Gastroesophageal sphincter (tissue), 3 donors: Measurements from ENCODE around the gene ZSWIM6.

Experiments used
- POLR2AphosphoS5 ChIP-seq: sonication (generic); formaldehyde crosslinking; IDR thresholded peaks from one replicate; pipeline ENCODE4 v1.6.1; 2017; ENCODE audit warnings: antibody characterized with exemption
- TF ChIP-seq, protein P1 (sequence below), 4 experiments: fragments of 200-600 bp in 2 of 4; fragments of 450-650 bp in 2 of 4; sonication (generic) in 1 of 4; IDR thresholded peaks; one replicate each; pipeline ENCODE4 v1.5.1; 2017 to 2019; ENCODE audit warnings: antibody characterized with exemption in 4 of 4, mild to moderate bottlenecking in 2 of 4, moderate library complexity in 2 of 4

DNA sequence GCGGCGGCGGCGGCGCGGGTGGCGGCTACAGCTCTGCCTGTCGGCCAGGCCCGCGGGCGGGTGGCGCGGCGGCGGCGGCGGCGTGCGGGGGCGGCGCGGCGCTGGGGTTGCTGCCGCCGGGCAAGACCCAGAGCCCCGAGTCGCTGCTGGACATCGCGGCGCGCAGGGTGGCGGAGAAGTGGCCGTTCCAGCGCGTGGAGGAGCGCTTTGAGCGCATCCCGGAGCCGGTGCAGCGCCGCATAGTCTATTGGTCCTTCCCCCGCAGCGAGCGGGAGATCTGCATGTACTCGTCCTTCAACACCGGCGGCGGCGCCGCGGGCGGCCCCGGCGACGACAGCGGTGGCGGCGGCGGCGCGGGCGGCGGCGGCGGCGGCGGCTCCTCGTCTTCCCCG lies 296 bp downstream of the ZSWIM6 start:
- no peak for TF ChIP-seq POLR2AphosphoS5
- TF ChIP-seq, protein P1, sequence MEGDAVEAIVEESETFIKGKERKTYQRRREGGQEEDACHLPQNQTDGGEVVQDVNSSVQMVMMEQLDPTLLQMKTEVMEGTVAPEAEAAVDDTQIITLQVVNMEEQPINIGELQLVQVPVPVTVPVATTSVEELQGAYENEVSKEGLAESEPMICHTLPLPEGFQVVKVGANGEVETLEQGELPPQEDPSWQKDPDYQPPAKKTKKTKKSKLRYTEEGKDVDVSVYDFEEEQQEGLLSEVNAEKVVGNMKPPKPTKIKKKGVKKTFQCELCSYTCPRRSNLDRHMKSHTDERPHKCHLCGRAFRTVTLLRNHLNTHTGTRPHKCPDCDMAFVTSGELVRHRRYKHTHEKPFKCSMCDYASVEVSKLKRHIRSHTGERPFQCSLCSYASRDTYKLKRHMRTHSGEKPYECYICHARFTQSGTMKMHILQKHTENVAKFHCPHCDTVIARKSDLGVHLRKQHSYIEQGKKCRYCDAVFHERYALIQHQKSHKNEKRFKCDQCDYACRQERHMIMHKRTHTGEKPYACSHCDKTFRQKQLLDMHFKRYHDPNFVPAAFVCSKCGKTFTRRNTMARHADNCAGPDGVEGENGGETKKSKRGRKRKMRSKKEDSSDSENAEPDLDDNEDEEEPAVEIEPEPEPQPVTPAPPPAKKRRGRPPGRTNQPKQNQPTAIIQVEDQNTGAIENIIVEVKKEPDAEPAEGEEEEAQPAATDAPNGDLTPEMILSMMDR (IDR thresholded peaks at IDR 0.05), result no peak
